Measurements from ENCODE around the gene CAMK2D.

- TF ChIP-seq CTCF (conservative IDR thresholded peaks at IDR 0.05; ENCODE audit: low read depth, low read length) (no peak), EZH2phosphoT487 (IDR thresholded peaks at IDR 0.05; ENCODE audit: borderline replicate concordance, low read length) (no peak)
Observed at GRCh38 chr4:113587640-113588275, 173.8 kb downstream of the CAMK2D start.
